DOHH2 (cell line): ENCODE results near the gene ECM1.

Source experiments
- H3F3A ChIP-seq: fragments of 200-600 bp; sonication (generic), shearing (Covaris generic); 2 replicates; pipeline ENCODE4 v1.6.0; 2016; ENCODE audit warnings: antibody characterized with exemption, mild to moderate bottlenecking; ENCODE audit not compliant: control insufficient read depth, insufficient read depth
- H3K27ac ChIP-seq: fragments of 200-600 bp; sonication (generic); 2 replicates; pipeline ENCODE4 v1.5.1; 2014; ENCODE audit warnings: low read depth, mild to moderate bottlenecking, low read length, moderate library complexity
- H3K27me3 ChIP-seq: fragments of 200-600 bp; sonication (generic); 2 replicates; pipeline ENCODE4 v1.6.1; 2014; ENCODE audit warnings: mild to moderate bottlenecking, low read length, mixed read lengths; ENCODE audit not compliant: control insufficient read depth
- H3K36me3 ChIP-seq: fragments of 200-600 bp; sonication (generic); 2 replicates; pipeline ENCODE4 v1.6.1; 2014; ENCODE audit warnings: mild to moderate bottlenecking, low read length, moderate library complexity, mixed read lengths; ENCODE audit not compliant: control insufficient read depth
- H3K4me1 ChIP-seq: fragments of 200-600 bp; sonication (generic); 2 replicates; pipeline ENCODE4 v1.6.1; 2014; ENCODE audit warnings: mild to moderate bottlenecking, low read length, mixed read lengths; ENCODE audit not compliant: control insufficient read depth
- H3K4me2 ChIP-seq: fragments of 200-600 bp; sonication (generic); 2 replicates; pipeline ENCODE4 v1.6.0; 2014; ENCODE audit warnings: mild to moderate bottlenecking, low read length, moderate library complexity
- H3K4me3 ChIP-seq: fragments of 200-600 bp; sonication (generic); 2 replicates; pipeline ENCODE4 v1.5.1; 2014; ENCODE audit warnings: mild to moderate bottlenecking, low read length, mixed read lengths
- H3K79me2 ChIP-seq: fragments of 200-600 bp; sonication (generic); 2 replicates; pipeline ENCODE4 v1.6.1; 2014; ENCODE audit warnings: mild to moderate bottlenecking, low read length, mixed read lengths; ENCODE audit not compliant: control insufficient read depth
- H3K9me2 ChIP-seq: fragments of 200-600 bp; sonication (generic); replicated peaks from 2 replicates; pipeline ENCODE4 v1.6.1; 2014; ENCODE audit warnings: mild to moderate bottlenecking, low read length, mixed read lengths; ENCODE audit not compliant: control insufficient read depth
- H3K9me3 ChIP-seq: fragments of 200-600 bp; sonication (generic); 2 replicates; pipeline ENCODE4 v1.6.1; 2014; ENCODE audit warnings: antibody characterized with exemption, low read length, mixed read lengths; ENCODE audit not compliant: control insufficient read depth, insufficient read depth
- H4K20me1 ChIP-seq: fragments of 200-600 bp; sonication (generic); 2 replicates; pipeline ENCODE4 v1.6.0; 2014; ENCODE audit warnings: low read depth, mild to moderate bottlenecking, antibody characterized with exemption, low read length, moderate library complexity; ENCODE audit not compliant: control insufficient read depth, insufficient read depth
- EZH2phosphoT487 ChIP-seq: fragments of 200-600 bp; sonication (generic); IDR thresholded peaks from 2 replicates; pipeline ENCODE4 v1.6.1; 2017; ENCODE audit warnings: borderline replicate concordance, mild to moderate bottlenecking, antibody characterized with exemption, low read length, moderate library complexity, mixed read lengths
- TF ChIP-seq, protein P1 (sequence below): fragments of 200-600 bp; sonication (generic); IDR thresholded peaks from one replicate; pipeline ENCODE4 v1.5.1; 2014; ENCODE audit warnings: antibody characterized with exemption, mild to moderate bottlenecking, low read depth, low read length; ENCODE audit not compliant: poor library complexity, severe bottlenecking

Gene ECM1

DNA sequence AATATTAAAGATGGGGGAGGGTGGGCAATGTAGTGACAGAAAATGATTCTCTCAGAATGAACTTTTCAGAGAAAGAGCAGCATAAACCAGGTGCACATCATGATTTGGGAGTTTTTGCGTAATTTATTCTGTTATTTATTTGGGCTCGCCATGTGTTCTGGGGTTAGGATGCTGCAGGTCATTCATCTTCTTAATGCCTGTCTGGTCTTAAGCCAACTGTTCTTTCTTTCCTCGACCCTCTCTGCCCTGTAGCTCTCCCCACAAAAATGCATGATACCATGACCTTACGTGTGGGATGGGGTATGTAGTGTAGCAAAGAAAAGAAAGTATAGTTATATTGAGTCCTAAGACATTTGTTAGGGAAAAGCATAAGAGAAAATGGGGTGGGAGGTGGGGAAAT lies 33.0 kb upstream of the ECM1 start:
- no peaks in the 10 kb centered on the region for H3K9me2 ChIP-seq
- H3K27me3 ChIP-seq: 0 out of 2 replicates have a peak, but pooled peaks cover 2% of the 10 kb centered on the region
- no peak overlapping the region for H3K27ac ChIP-seq
- H3K4me3 ChIP-seq: no peak overlapping the region
- no peak for TF ChIP-seq EZH2phosphoT487
- TF ChIP-seq, protein P1, sequence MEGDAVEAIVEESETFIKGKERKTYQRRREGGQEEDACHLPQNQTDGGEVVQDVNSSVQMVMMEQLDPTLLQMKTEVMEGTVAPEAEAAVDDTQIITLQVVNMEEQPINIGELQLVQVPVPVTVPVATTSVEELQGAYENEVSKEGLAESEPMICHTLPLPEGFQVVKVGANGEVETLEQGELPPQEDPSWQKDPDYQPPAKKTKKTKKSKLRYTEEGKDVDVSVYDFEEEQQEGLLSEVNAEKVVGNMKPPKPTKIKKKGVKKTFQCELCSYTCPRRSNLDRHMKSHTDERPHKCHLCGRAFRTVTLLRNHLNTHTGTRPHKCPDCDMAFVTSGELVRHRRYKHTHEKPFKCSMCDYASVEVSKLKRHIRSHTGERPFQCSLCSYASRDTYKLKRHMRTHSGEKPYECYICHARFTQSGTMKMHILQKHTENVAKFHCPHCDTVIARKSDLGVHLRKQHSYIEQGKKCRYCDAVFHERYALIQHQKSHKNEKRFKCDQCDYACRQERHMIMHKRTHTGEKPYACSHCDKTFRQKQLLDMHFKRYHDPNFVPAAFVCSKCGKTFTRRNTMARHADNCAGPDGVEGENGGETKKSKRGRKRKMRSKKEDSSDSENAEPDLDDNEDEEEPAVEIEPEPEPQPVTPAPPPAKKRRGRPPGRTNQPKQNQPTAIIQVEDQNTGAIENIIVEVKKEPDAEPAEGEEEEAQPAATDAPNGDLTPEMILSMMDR: no peak
- H3K9me3 ChIP-seq: no peaks in the 10 kb centered on the region
- peaks cover 8% of the 10 kb centered on the region; the same call in 1 of the 2 replicates for H4K20me1 ChIP-seq
- H3K4me1 ChIP-seq: no peaks in the 10 kb centered on the region
- no peak overlapping the region for H3K4me2 ChIP-seq
- peaks cover 32% of the 10 kb centered on the region for H3K36me3 ChIP-seq
- peaks cover 21% of the 10 kb centered on the region for H3F3A ChIP-seq
- H3K79me2 ChIP-seq: no peaks in the 10 kb centered on the region

DNA sequence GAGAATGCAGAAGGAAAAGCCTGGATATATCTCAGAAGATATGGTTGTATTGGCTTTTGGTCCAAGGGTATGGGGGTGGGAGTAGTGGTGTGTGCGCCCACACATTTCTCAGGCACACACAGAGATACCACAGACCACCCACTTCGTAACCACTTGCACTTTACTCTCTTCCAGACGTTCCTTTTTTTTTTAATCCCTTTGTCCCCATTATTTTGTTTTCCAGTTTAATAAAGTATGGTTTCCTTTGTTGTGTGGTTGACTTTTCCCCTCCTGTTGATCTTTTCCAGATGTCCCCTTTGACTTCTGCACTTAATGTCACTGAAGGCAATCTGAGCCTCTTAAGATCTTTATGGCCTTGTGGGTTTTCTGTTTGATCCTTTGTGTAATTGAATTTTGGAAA lies 31.2 kb upstream of the ECM1 start:
- H3K4me1 ChIP-seq: no peaks in the 10 kb centered on the region
- H3K4me3 ChIP-seq: no peak overlapping the region
- H3K27me3 ChIP-seq: 0 out of 2 replicates have a peak, but pooled peaks cover 2% of the 10 kb centered on the region
- no peaks in the 10 kb centered on the region for H3K9me3 ChIP-seq
- H3K79me2 ChIP-seq: no peaks in the 10 kb centered on the region
- H3F3A ChIP-seq: peaks cover 24% of the 10 kb centered on the region
- H3K36me3 ChIP-seq: peaks cover 13% of the 10 kb centered on the region
- peaks cover 8% of the 10 kb centered on the region; the same call in 1 of the 2 replicates for H4K20me1 ChIP-seq
- no peaks in the 10 kb centered on the region for H3K9me2 ChIP-seq
- TF ChIP-seq, protein P1: no peak
- no peak for TF ChIP-seq EZH2phosphoT487
- H3K4me2 ChIP-seq: no peak overlapping the region
- H3K27ac ChIP-seq: no peak overlapping the region

DNA sequence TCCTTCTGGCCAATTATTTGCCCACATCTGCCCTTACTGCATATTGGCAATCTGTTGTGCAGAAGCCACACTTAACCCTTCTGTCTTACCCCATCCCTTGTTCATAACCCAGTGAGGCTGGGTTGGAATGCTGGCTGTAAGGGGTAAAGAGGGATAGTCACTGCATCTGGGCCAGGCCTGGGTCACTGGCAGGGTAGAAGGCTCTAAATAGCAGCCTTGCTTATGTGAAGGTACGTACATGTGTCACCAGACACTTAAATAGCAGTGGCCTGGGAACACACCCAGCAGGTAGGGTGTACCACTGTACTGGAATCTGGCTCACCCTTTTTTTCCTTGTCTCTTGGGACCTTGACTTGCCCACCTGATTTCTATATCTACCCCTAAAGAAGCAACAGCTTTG lies 30.6 kb upstream of the ECM1 start:
- Histone ChIP-seq H3K4me2 (no peak overlapping the region), H3K27ac (no peak overlapping the region), H3K9me3 (no peaks in the 10 kb centered on the region), H3K79me2 (no peaks in the 10 kb centered on the region), H3K36me3 (peaks cover 7% of the 10 kb centered on the region), H3K9me2 (no peaks in the 10 kb centered on the region), H3F3A (peaks cover 24% of the 10 kb centered on the region), H4K20me1 (peaks cover 8% of the 10 kb centered on the region; the same call in 1 of the 2 replicates), H3K4me1 (no peaks in the 10 kb centered on the region), H3K4me3 (no peak overlapping the region), H3K27me3 (0 out of 2 replicates have a peak, but pooled peaks cover 2% of the 10 kb centered on the region)
- TF ChIP-seq EZH2phosphoT487: no peak
- TF ChIP-seq, protein P1: no peak
